ENCODE data around the gene PDCL2. TPM values are rescaled to one million over a fixed set of nuclear protein-coding genes. Genes with fewer than 3 reads are reported as not detected.

Gene PDCL2
- total and polyA plus RNA-seq, 2 of the 8 experiments (the other 6 are each of a cell fraction or from before 2014, with no cell fraction given): not detected

GRCh38 chr4:55637272-55637820 lies 45.3 kb upstream of the PDCL2 start (continued):
- TF ChIP-seq, protein P1, sequence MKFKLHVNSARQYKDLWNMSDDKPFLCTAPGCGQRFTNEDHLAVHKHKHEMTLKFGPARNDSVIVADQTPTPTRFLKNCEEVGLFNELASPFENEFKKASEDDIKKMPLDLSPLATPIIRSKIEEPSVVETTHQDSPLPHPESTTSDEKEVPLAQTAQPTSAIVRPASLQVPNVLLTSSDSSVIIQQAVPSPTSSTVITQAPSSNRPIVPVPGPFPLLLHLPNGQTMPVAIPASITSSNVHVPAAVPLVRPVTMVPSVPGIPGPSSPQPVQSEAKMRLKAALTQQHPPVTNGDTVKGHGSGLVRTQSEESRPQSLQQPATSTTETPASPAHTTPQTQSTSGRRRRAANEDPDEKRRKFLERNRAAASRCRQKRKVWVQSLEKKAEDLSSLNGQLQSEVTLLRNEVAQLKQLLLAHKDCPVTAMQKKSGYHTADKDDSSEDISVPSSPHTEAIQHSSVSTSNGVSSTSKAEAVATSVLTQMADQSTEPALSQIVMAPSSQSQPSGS (IDR thresholded peaks at IDR 0.05; ENCODE audit: low read length): no peak

Measured in H1 (cell line).